Activated CD8-positive, alpha-beta memory T cell treated with anti-CD3 and anti-CD28 coated beads, Interleukin-2, amount 50 U/mL, for 48 hours (primary cell): ENCODE measurements around the gene ADGRA3.

Source experiments
- DNase-seq: peaks from one replicate; pipeline ENCODE4 v3.0.0-alpha.2; 2020

The ADGRA3 gene

GRCh38 chr4:22356987-22357596 lies 158.8 kb downstream of the ADGRA3 start:
- no peak for DNase-seq

- no peak for DNase-seq
These were observed 167.5 kb downstream of the ADGRA3 start for GRCh38 chr4:22348410-22348809.

GRCh38 chr4:22345678-22346077 lies 170.2 kb downstream of the ADGRA3 start:
- no peak for DNase-seq

DNA sequence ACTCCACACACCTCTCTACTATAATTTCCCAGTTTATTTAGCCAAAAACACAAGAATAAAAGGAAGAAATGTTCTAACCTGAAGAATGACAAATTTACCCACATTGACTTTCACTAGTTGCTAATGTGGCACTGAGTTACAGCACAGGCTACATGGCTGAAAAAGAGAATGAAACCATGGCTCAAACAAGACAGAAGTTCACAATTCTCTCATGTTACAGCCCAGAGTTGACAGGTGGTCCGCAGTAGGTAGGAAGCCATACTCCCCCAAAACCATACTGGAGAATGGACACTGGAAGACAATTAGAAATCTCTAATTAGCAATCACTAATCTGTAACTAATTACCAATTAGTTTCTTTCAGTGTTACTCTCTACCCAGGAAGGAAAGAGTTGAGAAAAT lies 170.8 kb downstream of the ADGRA3 start:
- no peak for DNase-seq

DNA sequence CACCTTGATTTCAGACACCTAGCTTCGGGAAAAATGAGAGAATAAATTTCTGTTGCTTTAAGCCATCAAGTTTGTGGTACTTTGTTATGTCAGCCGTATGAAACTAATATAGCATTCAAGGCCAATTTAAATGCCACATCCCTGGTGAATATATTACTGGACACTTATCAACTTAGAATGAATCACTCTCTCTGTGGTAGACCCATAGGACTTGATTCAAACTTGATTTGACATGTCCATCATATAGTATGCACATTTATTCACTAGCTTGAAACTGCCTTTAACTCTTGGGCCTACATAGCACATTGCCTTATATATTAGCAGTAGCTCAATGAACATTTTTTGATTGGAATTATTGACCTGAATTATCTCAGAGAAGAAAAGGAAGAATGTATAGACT lies 172.3 kb downstream of the ADGRA3 start:
- no peak for DNase-seq

- DNase-seq, result no peak
These were observed 176.4 kb downstream of the ADGRA3 start for GRCh38 chr4:22339491-22339890.

DNA sequence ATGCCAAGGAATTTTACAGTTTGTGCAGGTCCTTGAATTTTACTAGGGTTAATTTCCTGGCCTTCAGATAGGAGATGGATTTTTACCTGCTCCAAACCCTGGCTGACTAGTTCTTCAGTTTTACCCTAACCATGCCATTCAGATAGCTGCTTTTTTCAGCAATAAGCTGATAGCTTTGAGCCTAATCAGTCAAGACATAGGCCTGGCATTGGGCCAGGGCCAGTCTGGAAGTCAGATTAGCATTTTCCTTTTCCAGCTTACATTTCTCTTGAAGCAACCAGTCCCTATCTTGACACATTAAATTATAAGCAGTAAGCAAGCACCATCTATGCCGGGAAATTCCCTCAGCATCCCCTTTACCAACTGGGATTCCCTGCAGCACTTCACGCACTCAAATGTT lies 177.1 kb downstream of the ADGRA3 start:
- no peak for DNase-seq
